COLO668 (cell line): Measurements from ENCODE around the gene GJB4.
"Not testable (repeated sequence)": the region's sequence is repeated elsewhere in the genome, so short reads cannot be mapped to it uniquely, and the experiment has no call there.

Experiments used
- DNase-seq: peaks from one replicate; lab custom pipeline; 2025; ENCODE audit not compliant: unreplicated experiment; lab: John Stamatoyannopoulos, UW

Gene GJB4

GRCh38 chr1:34746785-34747637, 12.5 kb upstream of the GJB4 start:
- no peak for DNase-seq

GRCh38 chr1:34747638-34747941, 11.9 kb upstream of the GJB4 start:
- no peak for DNase-seq

- no peak for DNase-seq
Measured at GRCh38 chr1:34749992-34750391, 9.5 kb upstream of the GJB4 start.

GRCh38 chr1:34750610-34751009, 8.9 kb upstream of the GJB4 start:
- DNase-seq: no peak

- no peak for DNase-seq
Measured at GRCh38 chr1:34753163-34753562, 6.4 kb upstream of the GJB4 start.

- no peak for DNase-seq
Measured at GRCh38 chr1:34754964-34755637, 4.4 kb upstream of the GJB4 start, which contains the start of gene GJB5. TSS of gene GJB5 (plus strand) at chr1:34755047. CDS start at chr1:34757331, 2,284 bp downstream.

- DNase-seq: no peak
Measured at GRCh38 chr1:34755961-34756360, 3.6 kb upstream of the GJB4 start.

GRCh38 chr1:34757386-34757785, 2.2 kb upstream of the GJB4 start:
- DNase-seq: no peak

- DNase-seq: no peak
Measured at GRCh38 chr1:34758751-34759150, 789 bp upstream of the GJB4 start.

- DNase-seq: no peak
Measured at GRCh38 chr1:34761176-34761761, 1.7 kb downstream of the GJB4 start.

GRCh38 chr1:34761776-34762307, 2.3 kb downstream of the GJB4 start:
- no peak for DNase-seq

GRCh38 chr1:34762474-34763141, 3.1 kb downstream of the GJB4 start:
- DNase-seq: no peak

- no peak for DNase-seq
Measured at GRCh38 chr1:34763142-34763781, 3.7 kb downstream of the GJB4 start.

- no peak for DNase-seq
Measured at GRCh38 chr1:34768856-34769255, 9.3 kb downstream of the GJB4 start.

GRCh38 chr1:34770891-34771504, 11.5 kb downstream of the GJB4 start:
- no peak for DNase-seq

GRCh38 chr1:34771573-34772371, 12.2 kb downstream of the GJB4 start:
- no peak for DNase-seq

- DNase-seq: not testable (repeated sequence)
Measured at GRCh38 chr1:34773114-34773513, 13.6 kb downstream of the GJB4 start.

GRCh38 chr1:34774957-34775356, 15.4 kb downstream of the GJB4 start:
- DNase-seq: no peak

- DNase-seq: no peak
Measured at GRCh38 chr1:34776911-34777310, 17.4 kb downstream of the GJB4 start.
